ENCODE results near the gene AKT2.

DNA sequence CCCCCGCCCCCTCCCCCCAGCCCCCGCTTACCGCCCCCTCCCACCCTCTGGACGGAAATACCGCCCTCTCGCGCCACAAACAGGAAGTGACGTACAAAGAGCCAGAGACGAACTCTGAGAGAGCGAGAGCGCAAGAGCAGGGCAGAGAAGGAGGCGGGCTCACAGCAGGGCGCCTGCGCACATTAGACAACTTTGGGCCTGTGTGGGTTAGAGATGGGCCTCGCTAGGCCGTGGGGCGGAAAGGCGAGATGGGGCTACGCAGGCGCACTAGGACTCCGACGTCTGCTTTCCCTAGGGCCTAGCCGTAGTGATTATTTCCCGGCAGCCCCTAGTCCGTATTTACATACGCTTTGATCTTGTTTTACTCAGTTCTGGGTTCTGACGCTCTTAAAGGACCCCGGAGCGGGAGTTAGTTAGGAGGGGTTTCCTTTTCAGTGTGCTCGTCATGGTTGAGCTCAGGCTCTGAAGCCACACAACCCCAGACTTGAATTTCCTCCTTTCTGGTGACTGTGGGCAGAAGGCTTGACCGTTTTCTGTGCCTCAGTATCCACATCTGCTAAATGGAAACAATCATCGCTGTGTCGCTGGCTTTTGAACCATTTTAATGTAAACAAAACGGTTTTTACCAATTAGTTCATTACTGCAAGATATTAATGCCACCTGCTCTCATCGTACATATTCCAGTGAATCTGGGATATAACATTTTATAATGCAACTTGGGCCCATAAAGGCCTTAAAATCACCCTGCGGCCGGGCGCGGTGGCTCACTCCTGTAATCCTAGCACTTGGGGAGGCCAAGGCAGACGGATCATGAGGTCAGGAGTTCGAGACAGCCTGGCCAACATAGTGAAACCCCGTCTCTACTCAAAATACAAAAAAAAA, 449 bp upstream of the AKT2 start:
- TF ChIP-seq CTCF (IDR thresholded peaks at IDR 0.05) (no peak), EZH2 (IDR thresholded peaks at IDR 0.05) (peak; percentile 36)
